GM19023 (cell line): ENCODE results near the gene ELOVL5.
A peak's percentile ranks its signal among the peaks of the same experiment; 100 is the strongest.
"Not testable (repeated sequence)": the region's sequence is repeated elsewhere in the genome, so short reads cannot be mapped to it uniquely, and the experiment has no call there.

Experiments used
- ATAC-seq: cut with Tn5 transposase; IDR thresholded peaks from one replicate; pipeline ENCODE4 v1.9.1; 2021; ENCODE audit warnings: mild to moderate bottlenecking, moderate library complexity; ENCODE audit not compliant: unreplicated experiment

The ELOVL5 gene

GRCh38 chr6:53306819-53307347 is 41.9 kb downstream of the ELOVL5 start:
- peak; percentile 69 for ATAC-seq

DNA sequence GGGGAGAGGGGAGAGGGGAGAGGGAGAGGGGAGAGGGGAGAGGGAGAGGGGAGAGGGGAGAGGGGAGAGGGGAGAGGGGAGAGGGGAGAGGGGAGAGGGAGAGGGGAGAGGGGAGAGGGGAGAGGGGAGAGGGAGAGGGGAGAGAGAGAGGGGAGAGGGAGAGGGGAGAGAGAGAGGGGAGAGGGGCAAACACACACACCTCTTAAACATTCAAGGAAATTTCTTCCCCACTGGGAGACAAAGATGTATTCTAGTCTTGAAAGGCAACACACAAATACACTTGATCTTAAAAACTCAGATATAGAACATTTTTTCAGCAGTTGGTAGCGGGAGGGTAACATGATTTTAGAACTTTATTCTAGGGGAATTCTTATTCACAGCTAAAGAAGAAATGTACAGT is 42.5 kb downstream of the ELOVL5 start:
- ATAC-seq: not testable (repeated sequence)

- ATAC-seq: not testable (repeated sequence)
Measured at GRCh38 chr6:53305506-53306005, 43.2 kb downstream of the ELOVL5 start.

GRCh38 chr6:53304953-53305352 is 43.8 kb downstream of the ELOVL5 start:
- not testable (repeated sequence) for ATAC-seq

GRCh38 chr6:53302678-53303360 is 45.9 kb downstream of the ELOVL5 start:
- ATAC-seq: no peak

- no peak for ATAC-seq
Measured at GRCh38 chr6:53301801-53302537, 46.8 kb downstream of the ELOVL5 start.

DNA sequence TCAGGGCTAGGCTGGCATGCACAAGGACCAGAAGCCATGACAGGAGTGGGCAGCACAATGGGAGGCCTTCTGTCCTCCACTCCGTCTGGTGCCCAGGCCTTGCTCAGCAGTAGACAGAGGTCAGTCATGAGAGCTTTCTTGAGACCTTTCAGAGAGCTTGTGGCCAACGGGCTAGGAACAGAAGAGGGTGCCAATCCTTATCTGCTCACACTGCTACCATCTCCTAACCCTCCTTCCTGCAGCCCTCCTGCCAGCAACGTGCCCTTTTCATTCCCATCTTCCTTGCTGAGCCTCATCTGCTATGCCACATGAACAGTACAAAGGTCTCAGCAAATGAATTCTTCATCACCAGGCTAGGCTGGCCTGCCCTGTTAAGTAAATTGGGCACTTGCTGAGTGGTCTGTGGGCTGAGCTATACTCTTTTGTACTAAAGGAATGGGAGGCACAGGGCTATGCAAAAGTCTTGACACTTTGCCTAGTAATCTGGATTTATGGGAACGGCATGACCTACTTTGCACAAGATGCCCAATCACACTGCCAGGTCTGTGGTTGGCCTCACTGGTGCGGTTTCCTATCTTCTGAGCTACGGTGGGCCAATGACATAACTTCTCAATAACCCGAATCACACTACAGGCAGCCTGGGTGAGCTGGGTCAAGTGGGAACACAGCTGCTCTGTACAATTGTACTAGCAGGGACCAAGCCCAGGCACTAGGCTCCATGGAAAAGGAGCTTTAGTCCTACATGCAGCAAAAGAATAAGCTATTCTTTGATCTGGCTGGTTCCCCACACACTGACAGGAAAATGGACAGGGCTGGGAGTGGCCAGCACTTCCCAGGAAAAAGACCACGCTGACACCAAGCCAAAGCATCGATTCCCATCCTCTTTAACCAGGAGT is 47.8 kb downstream of the ELOVL5 start:
- no peak for ATAC-seq

DNA sequence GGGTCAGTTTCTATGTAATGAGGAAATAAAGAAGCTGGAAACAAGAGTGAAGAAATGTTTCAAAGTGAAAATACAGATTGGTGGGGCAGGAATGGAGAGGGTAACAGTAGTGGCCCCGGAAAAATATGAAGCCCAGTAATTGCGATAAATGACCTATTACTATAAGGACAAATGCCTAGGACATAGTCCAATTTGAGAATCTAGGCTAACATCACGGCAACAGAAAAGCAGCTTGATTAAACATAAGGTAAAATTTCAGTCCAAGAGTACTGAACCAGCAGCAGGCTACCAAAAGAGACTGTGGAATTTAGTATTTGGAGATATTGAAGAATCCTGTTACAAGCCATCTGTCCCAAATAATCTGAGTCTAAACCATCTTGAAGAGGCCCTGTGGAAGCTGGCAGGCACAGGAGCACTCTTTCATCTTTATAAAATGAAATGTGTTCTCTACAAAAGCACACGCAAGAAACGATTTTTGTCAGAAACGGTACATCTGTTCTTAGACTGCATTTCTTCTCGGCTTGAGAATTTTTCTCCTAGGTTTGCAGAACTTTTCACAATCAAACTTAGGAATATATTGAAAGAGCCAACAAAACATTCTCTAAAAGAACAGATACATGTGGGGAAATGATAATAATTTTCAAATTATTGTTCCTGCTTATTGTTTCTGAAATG is 49.3 kb downstream of the ELOVL5 start:
- no peak for ATAC-seq

- no peak for ATAC-seq
Measured at GRCh38 chr6:53297004-53297403, 51.7 kb downstream of the ELOVL5 start.

- no peak for ATAC-seq
Measured at GRCh38 chr6:53295176-53295575, 53.6 kb downstream of the ELOVL5 start.

DNA sequence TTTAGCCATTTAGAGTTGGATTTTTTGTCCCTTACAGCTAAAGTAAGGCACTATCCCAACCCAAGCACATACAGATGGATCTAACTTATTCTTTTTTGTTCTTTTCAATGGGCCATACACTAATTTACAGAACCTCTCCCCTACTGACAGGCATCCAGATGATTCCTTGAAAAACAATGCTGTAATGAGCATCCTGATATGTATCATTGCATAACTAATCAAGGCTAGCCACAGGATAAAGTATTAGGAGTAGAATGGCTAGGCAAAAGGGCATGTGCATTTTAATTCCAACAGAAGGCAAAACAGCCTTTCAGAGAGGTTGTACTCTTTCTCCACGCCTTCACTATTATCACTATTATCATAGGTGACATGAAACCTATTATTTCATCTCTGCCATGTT is 54.1 kb downstream of the ELOVL5 start:
- ATAC-seq: no peak

- ATAC-seq: no peak
Measured at GRCh38 chr6:53294095-53294494, 54.7 kb downstream of the ELOVL5 start.

- ATAC-seq: no peak
Measured at GRCh38 chr6:53293691-53294090, 55.1 kb downstream of the ELOVL5 start.

DNA sequence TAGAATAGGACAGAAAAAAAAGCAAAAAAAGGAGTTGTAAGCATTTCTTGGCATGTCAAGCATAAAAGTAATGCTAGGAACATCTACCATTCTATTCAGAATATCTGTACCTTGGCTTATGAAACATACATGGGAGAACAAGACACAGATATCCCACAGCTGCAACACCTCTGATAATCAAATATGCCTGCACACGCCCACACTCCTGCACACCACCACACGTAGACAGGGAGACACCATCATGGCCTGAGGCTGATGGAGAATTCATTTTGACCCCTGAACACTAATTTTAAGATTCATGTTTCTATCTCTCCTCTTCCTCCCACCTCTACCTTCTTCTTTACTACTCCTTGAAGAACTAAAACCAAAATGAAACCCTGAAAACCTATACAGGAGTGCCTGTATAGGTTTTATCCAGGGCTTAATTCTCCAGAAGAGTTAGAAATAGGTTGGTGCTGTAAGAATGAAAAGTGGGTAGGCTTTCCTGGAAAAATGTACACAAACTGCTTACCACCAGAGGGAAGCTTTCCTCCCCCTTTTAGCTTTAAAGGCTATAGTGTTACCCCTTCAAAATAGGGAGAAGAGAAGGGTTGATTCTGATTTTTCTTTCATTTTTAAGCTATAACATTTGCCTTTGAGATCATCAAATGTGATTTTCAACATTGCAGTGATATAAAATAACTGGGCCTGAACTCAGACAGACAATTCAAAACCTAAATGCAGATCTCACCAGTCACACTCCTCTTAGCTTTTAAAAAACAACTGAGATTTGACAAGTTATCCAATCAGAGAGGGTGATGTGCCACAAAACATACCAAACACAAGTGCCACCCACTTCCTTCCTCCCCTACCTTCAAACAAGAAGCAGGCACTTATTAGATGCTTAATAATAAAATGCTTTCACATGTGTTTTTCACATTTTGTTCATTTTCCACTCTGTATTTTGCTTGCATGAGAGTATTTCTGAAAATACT is 57.9 kb downstream of the ELOVL5 start:
- ATAC-seq: no peak

GRCh38 chr6:53287336-53288225 is 61.2 kb downstream of the ELOVL5 start:
- ATAC-seq: no peak

GRCh38 chr6:53284901-53285300 is 63.8 kb downstream of the ELOVL5 start:
- ATAC-seq: peak; percentile 64

DNA sequence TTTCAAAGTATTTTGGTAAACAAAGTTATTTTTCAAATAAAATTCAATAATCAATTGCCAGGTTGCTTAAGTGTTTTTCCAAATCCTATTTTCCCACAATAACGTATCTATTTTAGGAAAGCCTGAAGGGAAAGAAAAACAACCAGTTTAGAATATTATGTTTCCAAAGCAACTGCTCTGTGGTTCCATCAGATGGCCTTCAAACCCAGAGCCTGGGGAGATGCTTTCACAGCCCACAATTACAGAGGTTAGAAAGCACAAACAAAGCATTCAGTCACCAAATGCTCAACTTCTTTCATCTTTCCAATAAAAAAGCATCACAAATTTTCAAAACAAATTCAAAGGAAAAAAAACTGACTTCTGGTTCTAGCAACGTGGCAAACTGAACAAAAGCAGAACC is 66.0 kb downstream of the ELOVL5 start:
- no peak for ATAC-seq

- ATAC-seq: no peak
Measured at GRCh38 chr6:53282234-53282633, 66.5 kb downstream of the ELOVL5 start.
